ENCODE measurements around the gene BPIFA2. TPM values are rescaled to one million over a fixed set of nuclear protein-coding genes. Genes with fewer than 3 reads are reported as not detected.

BPIFA2 gene
- total RNA-seq, 2 experiments from 2014 or later: not detected

DNA sequence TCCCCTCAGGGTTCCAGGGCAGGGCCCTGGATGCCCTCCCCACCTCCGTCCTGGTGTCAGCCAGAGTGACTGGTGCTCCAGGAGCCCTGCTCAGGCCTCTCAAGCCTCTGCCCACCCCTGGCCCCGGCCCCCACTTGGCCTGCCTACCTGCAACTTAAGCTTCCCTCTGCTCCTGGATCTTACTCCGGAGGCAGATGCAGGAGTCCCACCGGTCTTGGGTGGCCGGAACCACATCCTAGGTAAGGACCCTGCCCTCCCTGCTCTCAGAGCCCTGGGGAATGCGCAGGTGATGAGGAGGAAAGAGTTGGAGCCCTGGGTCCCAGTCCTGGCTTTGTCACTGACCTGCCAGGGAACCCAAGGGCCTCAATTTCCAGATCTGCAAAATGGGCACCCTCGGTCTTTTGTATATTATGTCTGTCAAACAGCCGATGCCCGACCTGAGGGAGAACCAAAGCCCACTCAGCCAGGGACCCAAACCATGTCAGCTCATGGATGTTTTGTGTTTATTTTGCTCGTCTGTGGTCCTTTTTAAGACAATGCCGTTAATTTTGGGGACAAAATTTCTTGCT is 34.5 kb upstream of the BPIFA2 start:
- no peak overlapping the region for H3K27ac Mint-ChIP-seq
- no peak for DNase-seq
- no peaks in the 10 kb centered on the region for H3K27me3 Mint-ChIP-seq (ENCODE audit: low read depth)
- CTCF ChIA-PET: no interaction called here
- H3K4me1 Mint-ChIP-seq (ENCODE audit: low read depth): no peaks in the 10 kb centered on the region
- H3K36me3 Mint-ChIP-seq (ENCODE audit: low read depth): no peaks in the 10 kb centered on the region
- no peak overlapping the region for H3K4me3 Mint-ChIP-seq
- no peaks in the 10 kb centered on the region for H3K9me3 Mint-ChIP-seq
- intact Hi-C loops (cut with micrococcal nuclease): no loop called here

- intact Hi-C loops (cut with micrococcal nuclease): no loop called here
- Mint-ChIP-seq H3K9me3 (no peaks in the 10 kb centered on the region), H3K36me3 (ENCODE audit: low read depth) (no peaks in the 10 kb centered on the region), H3K27ac (no peak overlapping the region), H3K27me3 (ENCODE audit: low read depth) (no peaks in the 10 kb centered on the region), H3K4me3 (no peak overlapping the region), H3K4me1 (ENCODE audit: low read depth) (no peaks in the 10 kb centered on the region)
- no peak for DNase-seq
- CTCF ChIA-PET: interaction anchor here (1.5 kb wide), 1 partner anchor 41 kb away, joined by 5 read pairs; no protein-coding TSS in a partner anchor
Measured at GRCh38 chr20:33137195-33137594, 30.8 kb upstream of the BPIFA2 start.

- Mint-ChIP-seq H3K4me3 (no peak overlapping the region), H3K9me3 (no peaks in the 10 kb centered on the region), H3K4me1 (ENCODE audit: low read depth) (no peaks in the 10 kb centered on the region), H3K27ac (no peak overlapping the region), H3K27me3 (ENCODE audit: low read depth) (no peaks in the 10 kb centered on the region), H3K36me3 (ENCODE audit: low read depth) (no peaks in the 10 kb centered on the region)
- no peak for DNase-seq
- CTCF ChIA-PET: no interaction called here
- intact Hi-C loops (cut with micrococcal nuclease): no loop called here
Measured at GRCh38 chr20:33139467-33139866, 28.5 kb upstream of the BPIFA2 start.

- no peaks in the 10 kb centered on the region for H3K36me3 Mint-ChIP-seq (ENCODE audit: low read depth)
Measured at GRCh38 chr20:33145521-33145920, 22.4 kb upstream of the BPIFA2 start.

GRCh38 chr20:33147299-33147698 is 20.7 kb upstream of the BPIFA2 start:
- peaks cover 16% of the 10 kb centered on the region for H3K27me3 Mint-ChIP-seq (ENCODE audit: low read depth)
- H3K36me3 Mint-ChIP-seq (ENCODE audit: low read depth): no peaks in the 10 kb centered on the region

More at GRCh38 chr20:33145521-33145920, 22.4 kb upstream of the BPIFA2 start:
- CTCF ChIA-PET: interaction anchor here (0.7 kb wide), 1 partner anchor 155 kb away, joined by 3 read pairs; no protein-coding TSS in a partner anchor
- DNase-seq: no peak
- intact Hi-C loops (cut with micrococcal nuclease): no loop called here
- H3K4me3 Mint-ChIP-seq: no peak overlapping the region
- peaks cover 14% of the 10 kb centered on the region for H3K27me3 Mint-ChIP-seq (ENCODE audit: low read depth)
- H3K27ac Mint-ChIP-seq: no peak overlapping the region
- H3K4me1 Mint-ChIP-seq (ENCODE audit: low read depth): no peaks in the 10 kb centered on the region
- no peaks in the 10 kb centered on the region for H3K9me3 Mint-ChIP-seq

GRCh38 chr20:33148040-33148439 is 19.9 kb upstream of the BPIFA2 start:
- CTCF ChIA-PET: interaction anchor here (0.6 kb wide), 1 partner anchor 81 kb away, joined by 3 read pairs; no protein-coding TSS in a partner anchor
- H3K36me3 Mint-ChIP-seq (ENCODE audit: low read depth): no peaks in the 10 kb centered on the region
- no peaks in the 10 kb centered on the region for H3K9me3 Mint-ChIP-seq
- intact Hi-C loops (cut with micrococcal nuclease): no loop called here
- H3K4me3 Mint-ChIP-seq: no peak overlapping the region
- H3K27ac Mint-ChIP-seq: no peak overlapping the region
- peaks cover 16% of the 10 kb centered on the region for H3K27me3 Mint-ChIP-seq (ENCODE audit: low read depth)
- DNase-seq: no peak
- no peaks in the 10 kb centered on the region for H3K4me1 Mint-ChIP-seq (ENCODE audit: low read depth)

More at GRCh38 chr20:33147299-33147698, 20.7 kb upstream of the BPIFA2 start:
- no peaks in the 10 kb centered on the region for H3K9me3 Mint-ChIP-seq
- no peak overlapping the region for H3K4me3 Mint-ChIP-seq
- CTCF ChIA-PET: no interaction called here
- H3K27ac Mint-ChIP-seq: no peak overlapping the region
- no peak for DNase-seq
- H3K4me1 Mint-ChIP-seq (ENCODE audit: low read depth): no peaks in the 10 kb centered on the region
- intact Hi-C loops (cut with micrococcal nuclease): no loop called here

DNA sequence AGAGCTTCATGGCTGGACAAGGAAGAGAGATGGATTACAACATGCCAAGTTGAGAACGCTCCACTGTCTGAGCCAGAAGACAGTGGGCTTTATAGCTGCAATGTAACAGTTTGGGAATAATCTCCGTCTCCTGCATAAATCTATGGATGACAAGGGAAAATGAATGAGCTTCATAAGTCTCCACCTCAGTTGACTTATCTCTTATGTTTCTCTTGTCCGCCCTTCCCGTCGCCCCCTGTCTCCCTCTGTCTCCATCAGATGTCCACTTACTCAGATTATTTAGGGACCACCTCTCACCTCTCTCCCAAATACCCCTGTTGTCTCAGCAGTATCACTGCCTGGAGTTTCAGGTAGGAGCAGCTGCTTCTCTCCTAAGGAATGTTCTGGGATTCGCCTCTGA is 13.7 kb upstream of the BPIFA2 start:
- CTCF ChIA-PET: interaction anchor here (0.6 kb wide), 1 partner anchor 46 kb away, joined by 3 read pairs; no protein-coding TSS in a partner anchor
- no peak overlapping the region for H3K27ac Mint-ChIP-seq
- no peaks in the 10 kb centered on the region for H3K4me1 Mint-ChIP-seq (ENCODE audit: low read depth)
- DNase-seq: no peak
- H3K4me3 Mint-ChIP-seq: no peak overlapping the region
- no peaks in the 10 kb centered on the region for H3K9me3 Mint-ChIP-seq
- intact Hi-C loops (cut with micrococcal nuclease): no loop called here
- peaks cover 5% of the 10 kb centered on the region for H3K27me3 Mint-ChIP-seq (ENCODE audit: low read depth)
- no peaks in the 10 kb centered on the region for H3K36me3 Mint-ChIP-seq (ENCODE audit: low read depth)

- no peak overlapping the region for H3K4me3 Mint-ChIP-seq
- no peak overlapping the region for H3K27ac Mint-ChIP-seq
- no peaks in the 10 kb centered on the region for H3K4me1 Mint-ChIP-seq (ENCODE audit: low read depth)
- no peaks in the 10 kb centered on the region for H3K9me3 Mint-ChIP-seq
- intact Hi-C loops (cut with micrococcal nuclease): no loop called here
- CTCF ChIA-PET: interaction anchor here (0.6 kb wide), 1 partner anchor 238 kb away, joined by 3 read pairs; no protein-coding TSS in a partner anchor
- no peaks in the 10 kb centered on the region for H3K36me3 Mint-ChIP-seq (ENCODE audit: low read depth)
- DNase-seq: no peak
- H3K27me3 Mint-ChIP-seq (ENCODE audit: low read depth): peaks cover 2% of the 10 kb centered on the region
Measured at GRCh38 chr20:33158637-33159385, 9.1 kb upstream of the BPIFA2 start.

GRCh38 chr20:33159713-33160112 is 8.2 kb upstream of the BPIFA2 start:
- no peaks in the 10 kb centered on the region for H3K27me3 Mint-ChIP-seq (ENCODE audit: low read depth)
- no peak overlapping the region for H3K4me3 Mint-ChIP-seq
- H3K36me3 Mint-ChIP-seq (ENCODE audit: low read depth): no peaks in the 10 kb centered on the region
- CTCF ChIA-PET: interaction anchor here (1.2 kb wide), 1 partner anchor 133 kb away, joined by 3 read pairs; no protein-coding TSS in a partner anchor
- no peak for DNase-seq
- H3K27ac Mint-ChIP-seq: no peak overlapping the region
- intact Hi-C loops (cut with micrococcal nuclease): no loop called here
- no peaks in the 10 kb centered on the region for H3K9me3 Mint-ChIP-seq
- no peaks in the 10 kb centered on the region for H3K4me1 Mint-ChIP-seq (ENCODE audit: low read depth)

DNA sequence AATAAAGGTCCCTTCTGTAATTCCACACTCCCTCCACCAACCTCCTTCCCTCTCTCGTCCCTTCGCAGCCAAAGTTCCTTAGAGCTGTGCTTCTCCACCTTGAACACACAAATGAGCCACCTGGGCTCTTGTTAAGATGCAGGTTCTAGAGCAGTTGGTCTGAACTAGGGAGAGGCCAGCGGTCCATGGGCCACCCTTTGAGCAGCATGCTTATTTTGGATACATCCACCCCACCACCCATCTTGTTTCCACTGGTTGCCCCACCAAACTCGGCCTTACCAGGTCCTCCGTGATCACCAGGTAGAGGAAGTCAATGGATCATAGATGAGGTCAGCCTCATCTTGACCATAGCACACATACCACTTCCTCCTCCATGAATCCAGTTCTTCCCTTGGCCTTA is 7.3 kb upstream of the BPIFA2 start:
- CTCF ChIA-PET: interaction anchor here (1.2 kb wide), 1 partner anchor 132 kb away, joined by 3 read pairs; no protein-coding TSS in a partner anchor
- intact Hi-C loops (cut with micrococcal nuclease): no loop called here

GRCh38 chr20:33162313-33162712 is 5.6 kb upstream of the BPIFA2 start:
- CTCF ChIA-PET: interaction anchor here (1.6 kb wide), 1 partner anchor 100 kb away, joined by 4 read pairs; no protein-coding TSS in a partner anchor
- intact Hi-C loops (cut with micrococcal nuclease): no loop called here

More for the DNA sequence above, 7.3 kb upstream of the BPIFA2 start:
- Mint-ChIP-seq H3K4me3 (no peak overlapping the region), H3K27ac (no peak overlapping the region), H3K36me3 (ENCODE audit: low read depth) (no peaks in the 10 kb centered on the region), H3K9me3 (no peaks in the 10 kb centered on the region), H3K4me1 (ENCODE audit: low read depth) (no peaks in the 10 kb centered on the region), H3K27me3 (ENCODE audit: low read depth) (no peaks in the 10 kb centered on the region)
- no peak for DNase-seq

GRCh38 chr20:33162753-33163152 is 5.2 kb upstream of the BPIFA2 start:
- Mint-ChIP-seq H3K36me3 (ENCODE audit: low read depth) (no peaks in the 10 kb centered on the region), H3K4me3 (no peak overlapping the region), H3K9me3 (no peaks in the 10 kb centered on the region), H3K4me1 (ENCODE audit: low read depth) (no peaks in the 10 kb centered on the region), H3K27me3 (ENCODE audit: low read depth) (no peaks in the 10 kb centered on the region), H3K27ac (no peak overlapping the region)
- DNase-seq: no peak
- CTCF ChIA-PET: interaction anchor here (1.6 kb wide), 1 partner anchor 100 kb away, joined by 4 read pairs; no protein-coding TSS in a partner anchor
- intact Hi-C loops (cut with micrococcal nuclease): no loop called here

More at GRCh38 chr20:33162313-33162712, 5.6 kb upstream of the BPIFA2 start:
- H3K4me3 Mint-ChIP-seq: no peak overlapping the region
- no peaks in the 10 kb centered on the region for H3K27me3 Mint-ChIP-seq (ENCODE audit: low read depth)
- H3K4me1 Mint-ChIP-seq (ENCODE audit: low read depth): no peaks in the 10 kb centered on the region
- H3K27ac Mint-ChIP-seq: no peak overlapping the region
- H3K9me3 Mint-ChIP-seq: no peaks in the 10 kb centered on the region
- no peak for DNase-seq
- H3K36me3 Mint-ChIP-seq (ENCODE audit: low read depth): no peaks in the 10 kb centered on the region

Data from activated naive CD4-positive, alpha-beta T cell treated with anti-CD3 and anti-CD28 coated beads for 36 hours (primary cell).